ENCODE data around the gene ELOA2. TPM values are rescaled to one million over a fixed set of nuclear protein-coding genes. Genes with fewer than 3 reads are reported as not detected.
"Not testable (repeated sequence)": the region's sequence is repeated elsewhere in the genome, so short reads cannot be mapped to it uniquely, and the experiment has no call there.

Gene ELOA2, protein sequence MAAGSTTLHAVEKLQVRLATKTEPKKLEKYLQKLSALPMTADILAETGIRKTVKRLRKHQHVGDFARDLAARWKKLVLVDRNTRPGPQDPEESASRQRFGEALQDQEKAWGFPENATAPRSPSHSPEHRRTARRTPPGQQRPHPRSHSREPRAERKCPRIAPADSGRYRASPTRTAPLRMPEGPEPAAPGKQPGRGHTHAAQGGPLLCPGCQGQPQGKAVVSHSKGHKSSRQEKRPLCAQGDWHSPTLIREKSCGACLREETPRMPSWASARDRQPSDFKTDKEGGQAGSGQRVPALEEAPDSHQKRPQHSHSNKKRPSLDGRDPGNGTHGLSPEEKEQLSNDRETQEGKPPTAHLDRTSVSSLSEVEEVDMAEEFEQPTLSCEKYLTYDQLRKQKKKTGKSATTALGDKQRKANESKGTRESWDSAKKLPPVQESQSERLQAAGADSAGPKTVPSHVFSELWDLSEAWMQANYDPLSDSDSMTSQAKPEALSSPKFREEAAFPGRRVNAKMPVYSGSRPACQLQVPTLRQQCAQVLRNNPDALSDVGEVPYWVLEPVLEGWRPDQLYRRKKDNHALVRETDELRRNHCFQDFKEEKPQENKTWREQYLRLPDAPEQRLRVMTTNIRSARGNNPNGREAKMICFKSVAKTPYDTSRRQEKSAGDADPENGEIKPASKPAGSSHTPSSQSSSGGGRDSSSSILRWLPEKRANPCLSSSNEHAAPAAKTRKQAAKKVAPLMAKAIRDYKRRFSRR
- total RNA-seq, result not detected

DNA sequence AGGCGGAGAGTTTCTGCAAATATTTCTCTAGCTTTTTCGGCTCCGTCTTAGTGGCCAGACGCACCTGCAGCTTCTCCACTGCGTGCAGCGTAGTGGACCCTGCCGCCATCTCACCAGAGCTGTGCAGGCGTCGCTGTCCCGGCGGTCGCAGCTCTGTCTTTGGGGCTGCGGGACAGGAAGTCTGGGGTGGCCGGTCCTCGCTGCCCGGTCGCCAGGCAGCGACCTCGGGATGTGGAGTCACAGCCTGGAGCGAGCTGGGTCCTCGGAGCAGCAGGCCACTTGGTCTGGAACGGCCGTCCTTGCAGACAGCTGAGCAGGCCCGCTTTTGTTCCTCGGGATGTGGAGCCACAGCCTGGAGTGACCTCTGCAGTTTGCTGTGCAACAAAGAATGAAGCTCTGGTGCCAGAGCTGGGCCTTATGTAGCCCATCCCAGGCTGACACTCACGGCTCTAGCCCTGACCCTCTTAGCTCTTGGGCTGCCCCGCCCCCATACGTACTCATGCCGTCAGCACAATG, at the start of gene ELOA2:
TSS of gene ELOA2 (minus strand) at position 466 of the 516 bp plus-strand sequence. CDS start at position 109, 357 bp downstream.
- CTCF ChIA-PET, result no interaction called here

DNA sequence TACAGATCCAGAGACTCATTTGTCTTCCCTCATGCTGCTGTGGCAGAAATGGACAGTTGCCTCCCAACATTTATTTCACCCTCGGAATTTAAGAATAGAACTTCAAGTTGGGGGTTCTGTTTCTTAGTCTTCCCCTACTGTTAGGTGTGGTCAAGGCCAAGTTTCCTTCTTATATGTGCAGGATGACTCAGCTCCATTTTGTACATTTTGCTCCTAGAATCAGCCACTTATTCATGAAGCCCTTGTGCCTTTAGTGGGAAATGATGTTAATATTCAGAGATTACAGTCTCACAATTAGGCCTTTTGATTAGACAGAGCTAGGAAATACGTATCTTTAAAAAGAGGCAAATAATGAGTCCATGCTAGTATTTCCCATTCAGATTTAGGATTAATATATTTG, 46.2 kb upstream of the ELOA2 start:
- POLR2A ChIA-PET, result no interaction called here
- CTCF ChIA-PET, result no interaction called here

More for the DNA sequence above, at the start of gene ELOA2:
- POLR2A ChIA-PET, result no interaction called here

DNA sequence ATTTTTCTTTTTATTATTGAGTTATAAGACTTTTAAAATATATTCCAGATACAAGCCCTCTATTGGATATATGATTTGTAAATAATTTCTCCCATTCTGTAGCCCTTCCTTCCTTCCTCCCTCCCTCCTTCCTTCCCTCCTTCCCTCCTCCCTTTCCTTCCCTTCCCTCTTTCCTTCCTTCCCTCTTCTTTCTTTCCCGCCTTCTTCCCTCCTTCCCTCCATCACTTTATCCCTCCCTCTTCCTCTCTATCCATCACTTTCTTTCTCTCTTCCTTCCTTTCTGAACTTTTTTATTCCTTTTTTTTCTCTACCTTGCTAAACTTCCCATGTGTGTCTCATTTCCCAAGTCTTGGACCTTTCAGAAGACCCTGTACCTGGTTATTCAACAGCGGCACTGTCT, 45.5 kb upstream of the ELOA2 start:
- ChIA-PET POLR2A (no interaction called here), CTCF (no interaction called here)

DNA sequence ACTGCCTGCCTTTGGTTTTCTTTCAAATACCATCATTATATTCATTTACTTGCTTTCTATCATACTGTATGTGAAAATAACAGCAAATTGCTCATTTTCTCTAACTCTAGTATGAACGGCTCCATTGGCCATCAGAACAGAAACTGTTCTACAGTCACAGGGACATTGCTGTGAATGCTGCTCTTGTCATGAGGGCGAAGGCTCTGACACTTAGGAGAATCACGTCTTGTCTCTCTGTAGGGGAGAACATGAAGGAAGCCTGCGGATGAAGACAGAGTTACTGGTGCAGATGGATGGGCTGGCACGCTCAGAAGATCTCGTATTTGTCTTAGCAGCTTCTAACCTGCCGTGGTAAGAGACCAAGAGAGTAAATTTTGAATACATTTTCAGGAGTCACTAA, 41.7 kb upstream of the ELOA2 start:
- ChIA-PET POLR2A (no interaction called here), CTCF (no interaction called here)

DNA sequence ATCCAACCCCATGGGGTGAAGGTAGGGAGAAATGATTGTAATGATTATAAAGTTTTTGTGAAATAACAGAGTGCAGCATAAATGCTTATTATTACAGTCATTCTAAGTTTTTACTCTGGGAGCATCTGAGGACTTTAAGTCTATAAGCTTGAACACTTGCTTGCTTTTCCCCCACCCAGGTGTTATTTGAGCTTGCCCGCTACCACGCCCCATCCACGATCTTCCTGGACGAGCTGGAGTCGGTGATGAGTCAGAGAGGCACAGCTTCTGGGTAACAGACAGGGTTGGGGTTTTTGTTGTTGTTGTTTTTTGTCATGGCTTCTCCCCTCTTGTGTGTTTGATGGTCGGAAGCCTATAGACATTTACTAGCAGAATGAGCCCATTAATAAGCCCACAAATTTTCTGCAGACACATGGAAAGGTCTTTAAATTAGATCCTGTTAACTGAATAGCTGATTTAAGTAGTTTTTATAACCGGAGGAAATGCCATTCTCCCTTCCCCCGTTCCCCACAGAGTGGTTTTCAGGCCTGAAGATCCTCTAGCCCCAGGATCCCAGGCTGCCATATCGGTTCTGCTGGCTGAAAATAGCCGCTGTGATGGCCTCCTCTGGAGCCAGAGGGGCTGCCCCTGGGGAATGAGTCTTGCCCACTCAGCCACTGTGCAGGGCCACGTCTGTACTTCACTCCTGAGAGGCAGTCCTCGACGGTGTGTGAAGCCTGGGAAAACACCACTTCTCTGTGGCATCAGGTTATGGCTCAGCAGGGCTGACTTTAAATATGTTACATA, 39.9 kb upstream of the ELOA2 start:
- CTCF ChIA-PET, result no interaction called here
- POLR2A ChIA-PET, result no interaction called here

DNA sequence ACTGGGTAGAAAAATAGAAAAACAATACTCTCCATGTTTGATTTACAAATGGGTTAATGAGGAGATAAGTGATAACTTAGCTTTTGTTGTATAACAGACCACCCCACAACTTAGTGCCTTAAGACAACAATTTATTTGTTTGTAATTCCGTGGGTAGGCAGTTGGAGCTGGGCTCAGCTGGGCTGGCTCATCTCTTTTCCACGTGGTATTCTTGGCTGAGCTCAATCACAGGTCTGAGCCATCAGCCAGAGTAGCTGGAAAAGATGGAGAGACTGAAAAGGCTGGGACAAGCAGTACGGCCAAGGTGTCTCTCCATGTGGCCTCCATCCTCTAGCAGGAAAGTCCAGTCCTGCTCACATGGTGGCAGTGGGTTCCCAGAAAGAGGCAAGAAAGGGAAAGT, 32.2 kb upstream of the ELOA2 start:
- ChIA-PET CTCF (no interaction called here), POLR2A (no interaction called here)

DNA sequence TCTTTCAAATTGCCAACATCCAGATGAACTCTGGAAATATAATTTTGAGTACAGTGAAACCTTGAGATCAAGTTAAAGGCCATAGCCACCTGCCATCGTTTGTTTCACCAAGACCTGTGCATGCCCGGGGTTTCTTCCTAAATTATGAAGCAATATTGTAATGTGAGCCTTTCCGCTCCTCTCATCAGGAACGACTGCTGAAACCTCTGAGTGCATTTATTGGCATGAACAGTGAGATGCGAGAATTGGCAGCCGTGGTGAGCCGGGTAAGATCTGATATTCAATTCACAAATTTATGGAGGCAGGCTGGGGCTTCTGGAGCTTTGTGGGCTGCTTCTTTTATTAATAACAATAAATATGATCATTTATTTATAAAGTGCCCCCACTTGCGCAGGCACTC, 27.7 kb upstream of the ELOA2 start:
- POLR2A ChIA-PET, result no interaction called here

DNA sequence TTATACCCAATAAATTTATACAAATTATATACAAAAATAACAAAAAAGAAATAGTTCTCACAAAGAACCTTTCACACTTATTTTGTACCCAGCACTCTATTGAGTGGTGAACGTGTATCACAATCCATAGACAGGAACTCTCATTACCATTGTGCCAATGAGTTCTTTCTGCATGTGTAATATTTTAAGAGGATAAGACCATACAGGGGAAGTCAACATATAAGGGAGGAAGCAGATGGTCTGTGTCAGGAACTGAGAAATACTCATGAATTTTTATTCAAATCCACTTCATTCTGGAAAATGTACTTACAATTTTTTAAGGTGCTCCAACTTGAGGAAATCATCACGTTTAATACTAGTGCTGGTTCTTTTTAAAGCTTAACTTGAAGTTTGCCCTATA, 27.1 kb upstream of the ELOA2 start:
- POLR2A ChIA-PET, result no interaction called here
- CTCF ChIA-PET, result no interaction called here

More for the DNA sequence above, 27.7 kb upstream of the ELOA2 start:
- CTCF ChIA-PET, result no interaction called here

DNA sequence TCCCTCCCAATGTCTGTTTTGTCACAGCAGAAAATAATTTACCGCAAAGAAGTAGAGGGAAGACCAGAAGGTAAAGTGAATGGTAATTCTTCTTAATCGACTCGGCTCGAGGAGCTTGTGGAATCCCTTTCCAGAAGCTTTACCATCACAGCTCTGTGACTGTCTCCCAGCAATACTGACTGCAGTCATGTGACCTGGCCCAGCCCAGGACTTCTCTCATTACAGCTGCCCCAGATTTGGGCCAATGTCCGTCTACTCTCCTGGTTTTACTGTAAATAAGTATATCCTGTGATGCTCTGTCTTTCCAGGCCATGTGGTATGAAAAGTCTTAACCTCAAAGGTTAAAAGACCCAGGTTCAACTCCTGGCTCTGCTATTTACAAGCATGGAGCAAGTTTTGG, 18.9 kb upstream of the ELOA2 start:
- ChIA-PET CTCF (no interaction called here), POLR2A (no interaction called here)

DNA sequence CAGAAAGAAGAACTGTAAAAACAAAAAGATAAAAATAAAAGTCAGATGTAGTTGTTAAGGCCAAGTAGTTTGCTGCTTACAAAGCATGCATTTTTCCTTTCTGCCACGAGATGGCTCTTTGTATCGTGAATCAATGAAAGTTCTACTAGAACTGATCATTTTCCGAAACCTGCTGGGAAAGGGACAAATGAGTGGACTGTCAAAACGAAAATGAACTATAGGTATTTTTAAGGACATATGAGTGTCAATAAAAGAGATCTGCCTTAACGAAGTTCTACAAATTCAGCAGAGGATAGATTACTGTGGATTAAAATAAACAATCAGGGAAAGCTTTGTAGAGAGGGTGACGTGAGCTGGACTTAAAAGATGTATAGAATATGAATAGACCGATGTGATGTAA, 15.0 kb upstream of the ELOA2 start:
- CTCF ChIA-PET, result interaction anchor here (0.6 kb wide), 1 partner anchor 163 kb away, joined by 3 read pairs; no protein-coding TSS in a partner anchor
- POLR2A ChIA-PET, result no interaction called here

DNA sequence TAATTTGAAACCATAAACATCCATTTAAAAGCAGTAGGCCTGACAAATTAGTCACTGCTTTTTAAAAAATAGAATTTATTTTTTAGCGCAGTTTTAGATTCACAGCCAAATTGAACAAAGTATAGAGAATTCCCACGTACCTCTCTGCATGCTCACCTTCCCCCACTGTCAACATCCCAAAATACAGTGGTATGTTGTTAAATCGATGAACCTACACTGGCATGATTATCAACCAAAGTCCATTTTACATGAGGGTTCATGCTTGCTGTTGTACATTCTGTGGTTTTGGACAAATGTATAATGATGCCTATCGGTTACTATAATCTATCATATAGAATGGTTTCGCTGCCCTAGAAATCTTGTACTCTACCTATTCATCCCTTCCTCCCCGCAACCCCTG, 5.6 kb upstream of the ELOA2 start:
- ChIA-PET POLR2A (no interaction called here), CTCF (no interaction called here)

DNA sequence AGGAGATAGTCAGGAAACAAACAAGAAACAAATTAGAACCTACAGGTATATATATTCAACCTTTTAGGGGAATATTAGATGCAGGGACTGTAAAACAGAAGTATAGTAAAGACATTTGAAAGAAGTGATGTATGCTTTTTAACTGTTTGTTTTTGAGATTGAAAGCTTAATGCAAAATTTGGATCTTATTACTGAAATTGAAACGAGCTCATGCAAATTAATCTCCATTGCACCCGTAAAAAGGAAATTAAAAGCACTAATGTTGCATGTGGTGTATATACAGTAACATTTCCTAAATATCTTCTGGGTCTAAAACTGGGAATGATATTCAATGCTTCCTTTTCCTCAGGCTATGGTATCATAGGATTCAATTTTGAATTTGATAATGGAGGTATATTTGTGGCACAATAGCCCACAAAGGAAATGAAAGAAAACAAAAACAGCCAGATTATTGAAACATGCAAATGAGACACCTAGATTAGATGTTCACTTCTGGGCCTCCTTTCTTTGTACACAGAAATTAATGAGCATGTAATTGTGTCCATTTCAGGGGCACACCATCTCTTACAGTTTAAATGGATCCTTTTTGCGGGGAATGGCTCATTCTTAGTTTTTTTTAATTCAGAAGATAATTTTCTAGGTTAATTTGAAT, 1.6 kb upstream of the ELOA2 start:
- CTCF ChIA-PET, result no interaction called here
- POLR2A ChIA-PET, result no interaction called here

DNA sequence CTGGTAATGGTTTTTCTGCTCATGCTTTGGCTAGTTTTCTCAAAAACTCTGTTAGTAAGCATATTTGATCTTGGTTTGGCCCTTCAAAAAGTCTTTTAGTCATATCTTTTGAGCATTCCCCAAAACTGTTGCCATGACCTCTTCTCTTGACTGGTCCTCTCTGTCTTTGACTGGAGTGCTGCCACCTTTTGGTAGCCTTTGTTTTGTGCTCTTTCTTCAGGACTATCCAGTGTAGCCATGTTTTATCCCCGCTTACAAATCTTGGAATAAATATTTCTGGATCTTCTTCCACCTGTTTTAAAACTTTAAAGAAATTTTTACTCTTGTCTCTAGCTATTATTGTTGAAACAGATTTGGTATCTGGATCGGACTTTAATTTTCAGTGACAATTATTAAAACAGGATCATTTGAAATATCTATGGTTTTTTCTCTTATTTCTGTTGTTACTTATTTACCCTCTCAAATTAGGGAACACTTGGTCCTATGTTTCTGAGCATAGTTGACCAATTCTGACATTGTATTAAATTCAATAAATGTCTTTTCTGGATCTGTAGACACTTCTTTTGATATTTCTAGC, 965 bp upstream of the ELOA2 start:
- CTCF ChIA-PET, result no interaction called here

DNA sequence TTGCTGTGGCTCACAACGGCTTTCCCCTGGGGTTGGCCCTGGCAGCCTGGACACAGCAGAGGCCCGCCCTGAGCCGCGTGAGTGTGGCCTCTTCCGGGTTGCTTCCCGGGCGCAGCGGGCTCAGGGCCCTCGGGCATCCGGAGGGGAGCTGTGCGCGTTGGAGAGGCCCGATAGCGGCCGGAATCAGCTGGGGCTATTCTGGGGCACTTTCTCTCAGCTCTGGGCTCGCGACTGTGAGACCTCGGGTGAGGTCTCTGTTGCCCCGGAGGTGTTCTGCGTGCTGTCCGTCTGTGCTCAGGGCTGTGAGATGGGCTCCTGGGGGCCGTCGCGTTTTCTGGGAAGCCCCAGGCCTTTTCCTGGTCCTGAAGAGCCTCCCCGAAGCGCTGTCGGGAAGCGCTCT, 830 bp downstream of the ELOA2 start:
- CTCF ChIA-PET, POLR2A ChIA-PET: not testable (repeated sequence)

More for the DNA sequence above, 965 bp upstream of the ELOA2 start:
- POLR2A ChIA-PET, result no interaction called here

DNA sequence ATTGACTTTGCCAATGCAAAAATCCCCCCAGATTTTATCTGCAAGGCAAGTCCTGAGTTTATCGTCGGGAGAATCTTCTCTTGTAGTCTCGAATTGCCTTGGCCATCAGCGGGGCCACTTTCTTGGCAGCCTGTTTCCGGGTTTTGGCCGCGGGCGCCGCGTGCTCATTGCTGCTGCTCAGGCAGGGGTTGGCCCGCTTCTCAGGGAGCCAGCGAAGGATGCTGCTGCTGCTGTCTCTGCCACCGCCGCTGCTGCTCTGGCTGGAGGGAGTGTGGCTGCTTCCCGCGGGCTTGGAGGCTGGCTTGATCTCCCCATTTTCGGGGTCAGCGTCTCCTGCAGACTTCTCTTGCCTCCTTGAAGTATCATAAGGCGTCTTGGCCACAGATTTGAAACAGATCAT, 2.5 kb downstream of the ELOA2 start:
- POLR2A ChIA-PET, result no interaction called here
- CTCF ChIA-PET, result no interaction called here

DNA sequence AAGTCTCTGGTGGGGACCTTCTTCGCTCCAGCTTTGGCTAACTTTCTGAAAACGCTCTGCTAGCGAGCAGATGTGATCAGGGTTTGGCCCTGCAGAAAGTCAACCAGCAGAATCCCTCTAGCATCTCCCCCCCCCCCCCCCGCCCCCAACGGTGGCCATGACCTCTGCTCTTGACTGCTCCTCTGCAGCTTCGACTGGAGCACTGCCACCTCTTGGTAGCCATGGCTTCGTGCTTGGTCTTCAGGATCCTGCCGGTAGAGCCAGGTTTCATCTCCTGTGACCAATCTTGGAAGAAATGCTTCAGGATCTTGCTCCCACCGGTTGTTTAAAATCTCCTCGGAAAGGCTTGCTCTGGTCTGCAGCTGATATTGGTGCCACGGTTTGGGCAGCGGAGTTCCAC, 4.5 kb downstream of the ELOA2 start:
- POLR2A ChIA-PET, CTCF ChIA-PET: not testable (repeated sequence)

DNA sequence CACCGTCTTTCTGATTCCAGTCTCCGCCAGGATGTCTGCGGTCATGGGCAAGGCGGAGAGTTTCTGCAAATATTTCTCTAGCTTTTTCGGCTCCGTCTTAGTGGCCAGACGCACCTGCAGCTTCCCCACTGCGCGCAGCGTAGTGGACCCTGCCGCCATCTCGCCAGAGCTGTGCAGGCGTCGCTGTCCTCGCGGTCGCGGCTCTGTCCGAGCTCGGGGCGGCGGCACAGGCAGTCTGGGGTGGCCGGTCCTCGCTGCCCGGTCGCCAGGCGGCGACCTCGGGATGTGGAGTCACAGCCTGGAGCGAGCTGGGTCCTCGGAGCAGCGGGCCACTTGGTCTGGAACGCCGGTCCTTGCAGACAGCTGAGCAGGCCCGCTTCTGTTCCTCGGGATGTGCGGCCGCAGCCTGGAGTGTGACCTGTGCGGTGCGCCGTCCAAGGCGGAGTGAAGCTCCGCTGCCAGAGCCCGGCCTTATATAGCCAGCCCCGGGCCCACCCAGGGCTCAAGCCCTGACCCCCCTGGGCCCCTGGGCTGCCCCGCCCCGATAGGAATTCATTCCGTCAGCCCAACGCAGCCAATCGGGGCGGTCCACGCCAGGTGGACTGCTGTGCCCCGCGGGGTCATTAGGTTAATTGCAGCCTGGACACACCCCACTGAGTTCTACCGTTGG, 5.6 kb downstream of the ELOA2 start:
- CTCF ChIA-PET, POLR2A ChIA-PET: not testable (repeated sequence)

DNA sequence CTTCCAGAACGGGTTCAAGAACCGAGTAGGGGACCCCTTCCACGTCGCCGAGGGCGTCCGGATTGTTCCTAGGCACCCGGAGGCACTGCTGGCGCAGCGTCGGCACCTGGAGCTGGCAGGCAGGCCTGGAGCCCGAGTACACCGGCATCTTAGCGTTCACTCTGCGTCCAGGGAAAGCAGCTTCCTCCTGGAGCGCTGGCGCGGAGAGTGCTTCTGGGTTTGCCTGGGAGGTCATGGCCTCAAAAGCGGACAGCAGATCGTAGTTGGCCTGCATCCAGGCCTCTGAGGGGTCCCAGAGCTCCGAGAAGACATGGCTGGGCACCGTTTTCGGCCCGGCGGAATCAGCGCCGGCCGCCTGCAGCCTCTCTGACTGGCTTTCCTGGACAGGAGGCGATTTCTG, 6.7 kb downstream of the ELOA2 start:
- CTCF ChIA-PET, POLR2A ChIA-PET: not testable (repeated sequence)

DNA sequence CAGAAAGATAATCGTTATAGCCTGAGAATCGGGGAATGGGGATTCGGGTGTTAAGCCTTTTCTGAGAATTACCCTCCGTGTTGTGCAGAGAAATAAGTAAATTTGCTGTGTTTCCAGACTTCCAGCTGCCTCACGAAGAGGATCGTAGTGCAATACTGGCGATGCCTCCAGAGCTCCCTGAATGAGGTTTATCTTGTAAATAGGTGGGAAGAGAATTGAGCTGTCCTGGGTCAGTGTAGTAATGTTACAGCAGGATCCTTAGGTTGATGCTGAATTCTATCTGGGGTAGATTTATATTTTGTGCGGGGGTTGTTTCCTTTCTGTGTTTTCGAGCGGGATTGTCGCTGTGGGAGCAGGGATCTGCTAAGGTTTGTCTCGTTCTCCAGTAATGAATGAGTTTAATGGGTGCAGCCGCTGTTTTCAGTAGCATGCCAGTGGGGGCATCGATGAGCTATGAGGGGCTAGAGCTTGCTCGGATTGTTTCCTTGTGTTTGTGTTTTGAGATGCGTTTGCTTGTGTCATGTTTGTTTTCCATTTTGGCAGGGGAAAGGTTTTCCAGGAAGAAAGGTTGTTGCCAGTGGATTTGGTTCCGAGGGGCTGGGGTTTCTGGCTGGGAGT, 9.8 kb downstream of the ELOA2 start:
- CTCF ChIA-PET, POLR2A ChIA-PET: not testable (repeated sequence)
